ENCODE data around the gene IGFLR1.

GRCh38 chr19:35746531-35746930 is 4.3 kb upstream of the IGFLR1 start:
- TF ChIP-seq POLR2A (IDR thresholded peaks at IDR 0.05) (no peak), CTCF (IDR thresholded peaks at IDR 0.05) (no peak)
